Iris pigment epithelial cell (primary cell): ENCODE measurements around the gene IGFLR1.
A peak's percentile ranks its signal among the peaks of the same experiment; 100 is the strongest.

Source experiments
- DNase-seq: peaks from one replicate; pipeline ENCODE4 v3.0.0-alpha.2; 2011; ENCODE audit warnings: low read depth

Gene IGFLR1

GRCh38 chr19:35723671-35724070, 18.6 kb downstream of the IGFLR1 start:
- DNase-seq = no peak

- DNase-seq = no peak
Measured at GRCh38 chr19:35722897-35723296, 19.4 kb downstream of the IGFLR1 start.

GRCh38 chr19:35722461-35722860, 19.8 kb downstream of the IGFLR1 start:
- DNase-seq = no peak

GRCh38 chr19:35721374-35721773, 20.9 kb downstream of the IGFLR1 start:
- no peak for DNase-seq

- DNase-seq = no peak
Measured at GRCh38 chr19:35720648-35721047, 21.6 kb downstream of the IGFLR1 start.

GRCh38 chr19:35720163-35720524, 22.1 kb downstream of the IGFLR1 start:
- no peak for DNase-seq

GRCh38 chr19:35719402-35720162, 22.7 kb downstream of the IGFLR1 start:
- DNase-seq = no peak

- DNase-seq = peak; percentile 21
Measured at GRCh38 chr19:35718345-35719041, 23.8 kb downstream of the IGFLR1 start.

- no peak for DNase-seq
Measured at GRCh38 chr19:35717665-35718344, 24.4 kb downstream of the IGFLR1 start, which contains the start of gene KMT2B. KMT2B (plus strand) TSS chr19:35718003; CDS start chr19:35718019, 16 bp downstream.

- peak; percentile 95 for DNase-seq
Measured at GRCh38 chr19:35716801-35717664, 25.2 kb downstream of the IGFLR1 start.

GRCh38 chr19:35715981-35716800, 26.1 kb downstream of the IGFLR1 start:
- peak; percentile 40 for DNase-seq

- DNase-seq = no peak
Measured at GRCh38 chr19:35715355-35715809, 26.9 kb downstream of the IGFLR1 start.

GRCh38 chr19:35714601-35715354, 27.5 kb downstream of the IGFLR1 start:
- no peak for DNase-seq

- no peak for DNase-seq
Measured at GRCh38 chr19:35713904-35714495, 28.3 kb downstream of the IGFLR1 start.

- no peak for DNase-seq
Measured at GRCh38 chr19:35713506-35713850, 28.8 kb downstream of the IGFLR1 start.

- no peak for DNase-seq
Measured at GRCh38 chr19:35712567-35713505, 29.4 kb downstream of the IGFLR1 start.

GRCh38 chr19:35710784-35711723, 31.2 kb downstream of the IGFLR1 start:
- no peak for DNase-seq

- no peak for DNase-seq
Measured at GRCh38 chr19:35708391-35708790, 33.9 kb downstream of the IGFLR1 start.
